ENCODE data around the gene CDC45. TPM values are rescaled to one million over a fixed set of nuclear protein-coding genes. Genes with fewer than 3 reads are reported as not detected.

Gene CDC45
- total RNA-seq, 1 donor from 2014 or later = 50.7 TPM

GRCh38 chr22:19488884-19489843 lies 9.4 kb downstream of the CDC45 start:
- Mint-ChIP-seq H3K36me3 (peaks cover 9% of the 10 kb centered on the region), H3K4me3 (no peak overlapping the region), H3K27ac (no peak overlapping the region), H3K9me3 (no peaks in the 10 kb centered on the region), H3K4me1 (no peaks in the 10 kb centered on the region), H3K27me3 (ENCODE audit: insufficient read depth, low read depth) (no peaks in the 10 kb centered on the region)
- Histone ChIP-seq H3K4me1 (no peaks in the 10 kb centered on the region), H3K4me2 (no peak overlapping the region), H3K36me3 (peaks cover 4% of the 10 kb centered on the region), H3K79me2 (ENCODE audit: low read depth) (no peaks in the 10 kb centered on the region), H3K27me3 (no peaks in the 10 kb centered on the region), H3K4me3 (no peak overlapping the region), H2AFZ (replicated peaks) (no peak overlapping the region), H3K27ac (no peak overlapping the region), H3F3A (ENCODE audit: low read depth) (no peaks in the 10 kb centered on the region), H4K20me1 (ENCODE audit: low read depth) (peaks cover 11% of the 10 kb centered on the region), H3K9me3 (ENCODE audit: low read depth) (no peaks in the 10 kb centered on the region), H3K9ac (no peak overlapping the region)
- no peak for DNase-seq (ENCODE audit: low spot score)
- TF ChIP-seq EZH2 (IDR thresholded peaks at IDR 0.05) (no peak), EZH2phosphoT487 (IDR thresholded peaks at IDR 0.05) (no peak), CTCF (IDR thresholded peaks at IDR 0.05) (no peak)

DNA sequence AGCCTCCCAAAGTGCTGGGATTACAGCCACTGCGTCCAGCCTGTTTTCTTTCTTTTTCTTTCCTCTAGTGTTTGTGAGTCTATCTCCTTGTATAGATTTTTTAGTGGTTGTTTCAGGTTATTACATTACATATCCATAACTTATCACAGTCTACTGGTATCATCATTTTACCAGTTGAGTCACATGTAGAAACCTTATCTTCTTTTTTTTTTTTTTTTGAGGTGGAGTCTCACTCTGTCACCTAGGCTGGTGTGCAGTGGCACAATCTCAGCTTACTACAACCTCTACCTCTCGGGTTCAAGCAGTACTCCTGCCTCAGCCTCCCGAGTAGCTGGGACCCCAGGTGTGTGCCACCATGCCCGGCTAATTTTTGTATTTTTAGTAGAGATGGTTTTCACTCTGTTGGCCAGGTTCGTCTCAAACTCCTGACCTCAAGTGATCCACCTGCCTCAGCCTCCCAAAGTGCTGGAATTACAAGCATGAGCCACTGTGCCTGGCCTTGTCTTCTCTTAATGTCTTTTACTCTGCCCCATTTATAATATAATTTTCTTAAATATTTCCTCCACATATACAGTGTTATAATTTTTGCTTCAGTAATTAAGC lies 11.0 kb downstream of the CDC45 start:
- H3K9me3 Mint-ChIP-seq = no peaks in the 10 kb centered on the region
- Histone ChIP-seq H3K36me3 (peaks cover 4% of the 10 kb centered on the region), H3K4me2 (no peak overlapping the region), H2AFZ (replicated peaks) (no peak overlapping the region), H3K27ac (no peak overlapping the region), H3F3A (ENCODE audit: low read depth) (no peaks in the 10 kb centered on the region), H4K20me1 (ENCODE audit: low read depth) (peaks cover 11% of the 10 kb centered on the region), H3K4me1 (no peaks in the 10 kb centered on the region), H3K4me3 (no peak overlapping the region), H3K9me3 (ENCODE audit: low read depth) (no peaks in the 10 kb centered on the region), H3K79me2 (ENCODE audit: low read depth) (no peaks in the 10 kb centered on the region), H3K27me3 (no peaks in the 10 kb centered on the region), H3K9ac (no peak overlapping the region)
- no peak overlapping the region for H3K27ac Mint-ChIP-seq
- H3K36me3 Mint-ChIP-seq = peaks cover 7% of the 10 kb centered on the region
- no peak for DNase-seq (ENCODE audit: low spot score)
- H3K4me1 Mint-ChIP-seq = no peaks in the 10 kb centered on the region
- no peak for TF ChIP-seq EZH2 (IDR thresholded peaks at IDR 0.05)
- TF ChIP-seq CTCF (IDR thresholded peaks at IDR 0.05) = no peak
- no peak for TF ChIP-seq EZH2phosphoT487 (IDR thresholded peaks at IDR 0.05)
- H3K27me3 Mint-ChIP-seq (ENCODE audit: insufficient read depth, low read depth) = no peaks in the 10 kb centered on the region
- no peak overlapping the region for H3K4me3 Mint-ChIP-seq

GRCh38 chr22:19492504-19493174 lies 12.9 kb downstream of the CDC45 start:
- no peak overlapping the region for H3K27ac ChIP-seq
- H3K79me2 ChIP-seq (ENCODE audit: low read depth) = no peaks in the 10 kb centered on the region
- no peak for DNase-seq (ENCODE audit: low spot score)
- H3K4me2 ChIP-seq = no peak overlapping the region
- TF ChIP-seq EZH2 (IDR thresholded peaks at IDR 0.05) (no peak), CTCF (IDR thresholded peaks at IDR 0.05) (no peak), EZH2phosphoT487 (IDR thresholded peaks at IDR 0.05) (no peak)
- Mint-ChIP-seq H3K36me3 (peaks cover 7% of the 10 kb centered on the region), H3K4me3 (no peak overlapping the region), H3K27ac (no peak overlapping the region), H3K27me3 (ENCODE audit: insufficient read depth, low read depth) (no peaks in the 10 kb centered on the region), H3K9me3 (no peaks in the 10 kb centered on the region), H3K4me1 (no peaks in the 10 kb centered on the region)
- no peaks in the 10 kb centered on the region for H3F3A ChIP-seq (ENCODE audit: low read depth)
- no peaks in the 10 kb centered on the region for H3K9me3 ChIP-seq (ENCODE audit: low read depth)
- H4K20me1 ChIP-seq (ENCODE audit: low read depth) = peaks cover 11% of the 10 kb centered on the region
- no peak overlapping the region for H2AFZ ChIP-seq (replicated peaks)
- no peak overlapping the region for H3K9ac ChIP-seq
- H3K4me3 ChIP-seq = no peak overlapping the region
- H3K36me3 ChIP-seq = no peaks in the 10 kb centered on the region
- H3K27me3 ChIP-seq = no peaks in the 10 kb centered on the region
- H3K4me1 ChIP-seq = no peaks in the 10 kb centered on the region

Data from neural progenitor cell (in vitro differentiated cells).